Right renal pelvis (tissue), 4 donors: ENCODE measurements around the gene POMGNT2. TPM values are rescaled to one million over a fixed set of nuclear protein-coding genes. Genes with fewer than 3 reads are reported as not detected.

Experiments
- polyA plus RNA-seq, 4 donors: library from polyadenylated mRNA; unstranded; fragments of 120-200 nt; gene quantifications; one replicate each; pipeline ENCODE4 v1.2.1, GENCODE V29; 2013; ENCODE audit not compliant: insufficient read length in 4 of 4

Gene POMGNT2
- polyA plus RNA-seq, 4 donors, result 20.3 to 26.9 (median 21.7) TPM

Other genes with a start within 250 kb of the POMGNT2 start
- 1 to 10 TPM in 1 of 4 donors, under 1 TPM in 3; 0.77 to 1.1 (median 0.80) TPM for gene CYP8B1, start 230.2 kb downstream of the POMGNT2 start, polyA plus RNA-seq
- gene ZNF662, start 199.9 kb downstream of the POMGNT2 start, polyA plus RNA-seq, result 10 to 100 TPM; 22.5 to 27.7 (median 25.9) TPM
- 1 to 10 TPM; 3.4 to 4.7 (median 4.2) TPM for gene GASK1A, start 126.8 kb downstream of the POMGNT2 start, polyA plus RNA-seq
- gene SNRK, start 180.5 kb upstream of the POMGNT2 start, polyA plus RNA-seq, result 10 to 100 TPM; 50.8 to 61.8 (median 57.5) TPM